GM19468 (cell line): Measurements from ENCODE around the gene TLN1.

ENCODE experiments used
- ATAC-seq: cut with Tn5 transposase; IDR thresholded peaks from one replicate; pipeline ENCODE4 v1.9.1; 2021; ENCODE audit warnings: mild to moderate bottlenecking, moderate library complexity, moderate number of reproducible peaks; ENCODE audit not compliant: unreplicated experiment; ENCODE audit errors: extremely low read depth

TLN1 gene

GRCh38 chr9:35689542-35690293 is 42.3 kb downstream of the TLN1 start, which contains the start of gene TPM2:
Gene TPM2 (minus strand): TSS chr9:35689925. CDS start chr9:35689817, 108 bp downstream.
- no peak for ATAC-seq

GRCh38 chr9:35688558-35689541 is 43.1 kb downstream of the TLN1 start:
- ATAC-seq = no peak

GRCh38 chr9:35687972-35688557 is 43.9 kb downstream of the TLN1 start:
- no peak for ATAC-seq

GRCh38 chr9:35687306-35687705 is 44.7 kb downstream of the TLN1 start:
- ATAC-seq = no peak

- ATAC-seq = peak; percentile 53
Measured at GRCh38 chr9:35686222-35687203, 45.5 kb downstream of the TLN1 start.

- no peak for ATAC-seq
Measured at GRCh38 chr9:35685506-35685905, 46.5 kb downstream of the TLN1 start.

GRCh38 chr9:35684921-35685320 is 47.1 kb downstream of the TLN1 start:
- no peak for ATAC-seq

GRCh38 chr9:35683323-35683722 is 48.7 kb downstream of the TLN1 start:
- ATAC-seq = no peak

- no peak for ATAC-seq
Measured at GRCh38 chr9:35682520-35683315, 49.3 kb downstream of the TLN1 start.

- ATAC-seq = no peak
Measured at GRCh38 chr9:35682051-35682450, 49.9 kb downstream of the TLN1 start.

- no peak for ATAC-seq
Measured at GRCh38 chr9:35681341-35682002, 50.5 kb downstream of the TLN1 start.

- no peak for ATAC-seq
Measured at GRCh38 chr9:35680331-35681105, 51.5 kb downstream of the TLN1 start.

GRCh38 chr9:35679766-35680330 is 52.1 kb downstream of the TLN1 start:
- no peak for ATAC-seq

- ATAC-seq = no peak
Measured at GRCh38 chr9:35679091-35679490, 52.9 kb downstream of the TLN1 start.

GRCh38 chr9:35675732-35676392 is 56.1 kb downstream of the TLN1 start:
- no peak for ATAC-seq

GRCh38 chr9:35675204-35675603 is 56.8 kb downstream of the TLN1 start:
- ATAC-seq = no peak

- no peak for ATAC-seq
Measured at GRCh38 chr9:35674025-35674361, 58.0 kb downstream of the TLN1 start.
